LNCaP clone FGC (cell line): Measurements from ENCODE around the gene C4orf54.

ENCODE experiments used
- DNase-seq: peaks from one replicate; pipeline ENCODE4 v3.0.0-alpha.2; 2011; ENCODE audit warnings: low read depth
- H3K4me3 ChIP-seq: 2 replicates; pipeline ENCODE4 v1.5.1; 2011; ENCODE audit warnings: mild to moderate bottlenecking, low read depth, low read length, control low read depth
- CTCF ChIP-seq: IDR thresholded peaks from 2 replicates; pipeline ENCODE4 v1.5.1; 2012; ENCODE audit warnings: mild to moderate bottlenecking; ENCODE audit not compliant: control insufficient read depth, insufficient read depth; ENCODE audit errors: extremely low read depth

C4orf54 gene

GRCh38 chr4:99614491-99614890 is 43.1 kb downstream of the C4orf54 start:
- no peak for DNase-seq
- H3K4me3 ChIP-seq = no peak overlapping the region
- no peak for TF ChIP-seq CTCF

- DNase-seq = no peak
- TF ChIP-seq CTCF = no peak
- H3K4me3 ChIP-seq = no peak overlapping the region
Measured at GRCh38 chr4:99612704-99613103, 44.9 kb downstream of the C4orf54 start.

GRCh38 chr4:99612281-99612680 is 45.3 kb downstream of the C4orf54 start:
- no peak for TF ChIP-seq CTCF
- no peak for DNase-seq

GRCh38 chr4:99610605-99611175 is 46.9 kb downstream of the C4orf54 start:
- no peak for TF ChIP-seq CTCF
- no peak overlapping the region for H3K4me3 ChIP-seq
- DNase-seq = no peak

More at GRCh38 chr4:99612281-99612680, 45.3 kb downstream of the C4orf54 start:
- no peak overlapping the region for H3K4me3 ChIP-seq

GRCh38 chr4:99608417-99608816 is 49.2 kb downstream of the C4orf54 start:
- TF ChIP-seq CTCF = no peak
- DNase-seq = no peak

More at GRCh38 chr4:99608417-99608816, 49.2 kb downstream of the C4orf54 start:
- no peak overlapping the region for H3K4me3 ChIP-seq
